Liver (tissue), 9 donors: Measurements from ENCODE around the gene TH. TPM values are rescaled to one million over a fixed set of nuclear protein-coding genes. Genes with fewer than 3 reads are reported as not detected.

ENCODE experiments used
- DNase-seq: peaks from one replicate; pipeline ENCODE4 v3.0.0-alpha.2; 2017; ENCODE audit warnings: low spot score
- H3K27ac ChIP-seq, 2 donors: one replicate each; pipeline ENCODE4 v1.7.0; 2013; ENCODE audit warnings: inconsistent platforms in 2 of 2, low read length in 2 of 2, control low read depth in 1 of 2, low read depth in 1 of 2, mild to moderate bottlenecking in 1 of 2
- H3K27me3 ChIP-seq, 4 donors: one replicate each; pipeline versions ENCODE4 v1.6.1 to v1.7.0; 2013; ENCODE audit warnings: low read length in 3 of 4, inconsistent platforms in 1 of 4, mild to moderate bottlenecking in 1 of 4, moderate library complexity in 1 of 4; ENCODE audit not compliant: control insufficient read depth in 4 of 4, insufficient read depth in 4 of 4
- H3K36me3 ChIP-seq, 4 donors: one replicate each; pipeline versions ENCODE4 v1.6.1 to v1.7.0; 2013; ENCODE audit warnings: low read length in 3 of 4, mild to moderate bottlenecking in 3 of 4, low read depth in 1 of 4, moderate library complexity in 1 of 4; ENCODE audit not compliant: control insufficient read depth in 4 of 4, insufficient read depth in 3 of 4
- H3K4me1 ChIP-seq, 4 donors: one replicate each; pipeline versions ENCODE4 v1.6.1 to v1.7.0; 2013; ENCODE audit warnings: low read length in 3 of 4, mild to moderate bottlenecking in 3 of 4, moderate library complexity in 1 of 4; ENCODE audit not compliant: control insufficient read depth in 4 of 4, insufficient read depth in 4 of 4
- H3K4me3 ChIP-seq, 3 donors: one replicate each; pipeline versions ENCODE4 v1.6.1 to v1.7.0; 2013; ENCODE audit warnings: low read length in 3 of 3, control low read depth in 1 of 3, low read depth in 1 of 3, mild to moderate bottlenecking in 1 of 3
- H3K9ac ChIP-seq, 2 donors: one replicate each; pipeline ENCODE4 v1.7.0; 2013; ENCODE audit warnings: low read length in 2 of 2, mild to moderate bottlenecking in 2 of 2, moderate library complexity in 2 of 2, control low read depth in 1 of 2, low read depth in 1 of 2
- H3K9me3 ChIP-seq, 4 donors: one replicate each; pipeline versions ENCODE4 v1.6.1 to v1.7.0; 2013; ENCODE audit warnings: low read length in 3 of 4; ENCODE audit not compliant: control insufficient read depth in 4 of 4
- ATF3 ChIP-seq: IDR thresholded peaks from 2 replicates; pipeline ENCODE4 v1.6.1; 2016; ENCODE audit warnings: antibody characterized with exemption
- EGR1 ChIP-seq, 2 donors: IDR thresholded peaks; 2 replicates each; pipeline ENCODE4 v1.6.1; 2016 to 2018; ENCODE audit warnings: antibody characterized with exemption in 2 of 2, low read depth in 2 of 2
- FOXA1 ChIP-seq: IDR thresholded peaks from 2 replicates; pipeline ENCODE4 v1.6.1; 2016; ENCODE audit warnings: antibody characterized with exemption
- FOXA2 ChIP-seq: IDR thresholded peaks from 2 replicates; pipeline ENCODE4 v1.6.1; 2016; ENCODE audit warnings: antibody characterized with exemption
- GABPA ChIP-seq, 2 donors: IDR thresholded peaks in 1 of 2; conservative IDR thresholded peaks in 1 of 2; 2 replicates each; pipeline ENCODE4 v1.6.1; 2016; ENCODE audit warnings: antibody characterized with exemption in 2 of 2, mild to moderate bottlenecking in 1 of 2, moderate library complexity in 1 of 2
- HNF4A ChIP-seq, 2 donors: conservative IDR thresholded peaks; 2 replicates each; pipeline ENCODE4 v1.6.1; 2016; ENCODE audit warnings: antibody characterized with exemption in 2 of 2, mild to moderate bottlenecking in 2 of 2
- HNF4G ChIP-seq: IDR thresholded peaks from 2 replicates; pipeline ENCODE4 v1.6.1; 2016; ENCODE audit warnings: antibody characterized with exemption
- JUND ChIP-seq, 2 donors: IDR thresholded peaks; 2 replicates each; pipeline ENCODE4 v1.6.1; 2016; ENCODE audit warnings: antibody characterized with exemption in 2 of 2
- MAX ChIP-seq: IDR thresholded peaks from 2 replicates; pipeline ENCODE4 v1.6.1; 2016; ENCODE audit warnings: antibody characterized with exemption
- NR2F2 ChIP-seq: IDR thresholded peaks from 2 replicates; pipeline ENCODE4 v1.6.1; 2016; ENCODE audit warnings: antibody characterized with exemption
- RAD21 ChIP-seq, 2 donors: IDR thresholded peaks; 2 replicates each; pipeline ENCODE4 v1.6.1; 2016; ENCODE audit warnings: antibody characterized with exemption in 2 of 2, mild to moderate bottlenecking in 2 of 2
- REST ChIP-seq: IDR thresholded peaks from 2 replicates; pipeline ENCODE4 v1.6.1; 2016; ENCODE audit warnings: antibody characterized with exemption, mild to moderate bottlenecking
- RXRA ChIP-seq, 2 donors: IDR thresholded peaks; 2 replicates each; pipeline ENCODE4 v1.6.1; 2017 to 2018; ENCODE audit warnings: antibody characterized with exemption in 2 of 2, mild to moderate bottlenecking in 1 of 2
- SP1 ChIP-seq: IDR thresholded peaks from 2 replicates; pipeline ENCODE4 v1.6.1; 2018; ENCODE audit warnings: antibody characterized with exemption, mild to moderate bottlenecking
- TAF1 ChIP-seq: conservative IDR thresholded peaks from 2 replicates; pipeline ENCODE4 v1.6.1; 2016; ENCODE audit warnings: antibody characterized with exemption, mild to moderate bottlenecking
- YY1 ChIP-seq: IDR thresholded peaks from 2 replicates; pipeline ENCODE4 v1.6.1; 2016; ENCODE audit warnings: antibody characterized with exemption, mild to moderate bottlenecking
- WGBS: extraction: QIAGEN DNeasy Blood & Tissue Kit; methylation state at CpG from one replicate; pipeline ENCODE4 v1.1.7; 2013; 5-methylcytosine and 5-hydroxymethylcytosine counted together
- polyA plus RNA-seq, 2 donors: library from polyadenylated mRNA; stranded (reverse) in 1 of 2; unstranded in 1 of 2; fragments of 200-250 nt in 1 of 2; fragments of >200 nt in 1 of 2; fragmentation: Nextera tagmentation in 1 of 2; extraction: Ambion mirVana in 1 of 2; gene quantifications; one replicate each; pipeline versions ENCODE4 v1.2.1 to v1.2.3, GENCODE V29; 2013 to 2015
- total RNA-seq, 2 donors: library from RNA; depleted of rRNA; stranded (reverse); fragments of >200 nt; gene quantifications; one replicate each; pipeline ENCODE4 v1.2.3, GENCODE V29; 2014
- TF ChIP-seq, protein P1 (sequence below): IDR thresholded peaks from 2 replicates; pipeline ENCODE4 v1.6.1; 2016; ENCODE audit warnings: antibody characterized with exemption
- donor health status: healthy.
- donor health status: healthy.
- donor health status: healthy.
- donor health status: healthy.
- donor health status: healthy.

The TH gene
- total and polyA plus RNA-seq, 4 donors, result 0.13 to 0.24 TPM; not detected in 2

DNA sequence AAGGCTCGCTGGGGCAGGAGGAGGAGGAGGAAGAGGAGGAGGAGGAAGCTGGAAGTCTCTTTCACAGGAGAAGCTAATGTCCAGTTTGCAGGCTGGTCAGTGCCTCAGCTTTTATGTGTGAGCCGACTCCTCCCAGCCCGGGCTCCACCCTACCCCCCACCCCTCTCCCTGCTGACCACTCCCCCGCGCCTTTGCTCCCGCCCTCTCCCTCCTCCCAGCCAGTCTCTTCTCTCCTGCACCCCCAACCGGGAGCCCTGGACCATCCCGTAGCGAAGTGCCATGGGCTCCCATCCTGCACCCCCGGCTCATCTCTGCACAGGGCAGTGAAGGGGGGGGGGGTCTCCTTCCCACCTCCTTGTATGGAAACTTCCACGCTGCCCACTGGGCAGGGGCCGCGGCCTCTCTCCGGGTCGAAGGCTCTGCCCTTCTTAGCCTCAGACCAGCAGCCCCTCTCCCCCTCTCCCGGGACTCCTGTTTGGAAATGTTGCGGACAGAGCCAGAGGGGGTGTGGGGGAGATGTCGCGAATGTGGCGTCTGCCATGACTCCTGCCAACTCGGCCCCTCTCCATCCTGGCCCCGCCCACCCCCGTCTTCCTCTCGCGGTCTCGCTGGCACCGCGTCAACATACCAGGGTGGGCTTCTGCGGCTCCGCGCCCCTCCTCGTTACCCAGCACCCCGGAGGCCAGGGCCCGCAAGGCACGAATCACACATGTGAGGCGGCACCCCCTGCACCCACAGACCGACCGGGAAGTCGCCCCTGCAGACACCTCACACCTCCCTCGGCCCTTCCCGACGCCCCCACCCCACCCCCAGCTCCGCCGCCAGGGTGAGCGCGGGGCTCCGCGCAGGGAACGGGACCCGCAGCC, 34.2 kb downstream of the TH start (continued):
- TF ChIP-seq MAX (no peak), JUND (IDR thresholded peaks at IDR 0.05) (no peak)

DNA sequence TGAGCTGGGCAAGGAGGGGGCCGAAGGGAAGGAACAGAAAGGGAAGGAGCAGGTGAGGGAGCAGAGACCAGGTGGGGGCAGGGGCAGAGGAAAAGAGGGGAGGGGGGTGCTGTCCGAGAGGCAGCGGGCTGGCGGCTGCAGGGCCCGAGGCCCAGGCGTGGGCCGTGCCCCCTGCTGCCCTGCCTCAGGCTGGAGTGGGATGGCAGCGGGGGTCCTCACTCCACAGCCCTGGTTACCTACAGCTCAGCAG, 34.7 kb downstream of the TH start:
- 52% methylated on average over 8 of the region's 8 CpGs for WGBS
- H3K9ac ChIP-seq, result no peak overlapping the region
- H3K4me3 ChIP-seq, result no peak overlapping the region
- TF ChIP-seq REST, result no peak
- no peak for TF ChIP-seq ATF3
- no peak for TF ChIP-seq SP1
- no peak for TF ChIP-seq YY1
- no peak for TF ChIP-seq NR2F2
- TF ChIP-seq MAX, result no peak
- TF ChIP-seq TAF1, result no peak
- TF ChIP-seq FOXA2, result no peak
- no peak for TF ChIP-seq RXRA (IDR thresholded peaks at IDR 0.05)
- no peak for TF ChIP-seq HNF4G
- TF ChIP-seq HNF4A (conservative IDR thresholded peaks at IDR 0.05), result no peak
- no peak for TF ChIP-seq GABPA (IDR thresholded peaks at IDR 0.05 in 1 of 2, conservative IDR thresholded peaks at IDR 0.05 in 1 of 2)
- no peak for TF ChIP-seq FOXA1
- TF ChIP-seq EGR1 (IDR thresholded peaks at IDR 0.05; ENCODE audit: low read depth in 2 of 2), result no peak
- TF ChIP-seq RAD21 (IDR thresholded peaks at IDR 0.05), result no peak
- TF ChIP-seq, protein P1, sequence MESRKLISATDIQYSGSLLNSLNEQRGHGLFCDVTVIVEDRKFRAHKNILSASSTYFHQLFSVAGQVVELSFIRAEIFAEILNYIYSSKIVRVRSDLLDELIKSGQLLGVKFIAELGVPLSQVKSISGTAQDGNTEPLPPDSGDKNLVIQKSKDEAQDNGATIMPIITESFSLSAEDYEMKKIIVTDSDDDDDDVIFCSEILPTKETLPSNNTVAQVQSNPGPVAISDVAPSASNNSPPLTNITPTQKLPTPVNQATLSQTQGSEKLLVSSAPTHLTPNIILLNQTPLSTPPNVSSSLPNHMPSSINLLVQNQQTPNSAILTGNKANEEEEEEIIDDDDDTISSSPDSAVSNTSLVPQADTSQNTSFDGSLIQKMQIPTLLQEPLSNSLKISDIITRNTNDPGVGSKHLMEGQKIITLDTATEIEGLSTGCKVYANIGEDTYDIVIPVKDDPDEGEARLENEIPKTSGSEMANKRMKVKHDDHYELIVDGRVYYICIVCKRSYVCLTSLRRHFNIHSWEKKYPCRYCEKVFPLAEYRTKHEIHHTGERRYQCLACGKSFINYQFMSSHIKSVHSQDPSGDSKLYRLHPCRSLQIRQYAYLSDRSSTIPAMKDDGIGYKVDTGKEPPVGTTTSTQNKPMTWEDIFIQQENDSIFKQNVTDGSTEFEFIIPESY, result no peak
- no peaks in the 10 kb centered on the region for H3K9me3 ChIP-seq
- H3K36me3 ChIP-seq, result peaks cover 5 to 20% (median 14%) of the 10 kb centered on the region in 4 donors
- no peaks in the 10 kb centered on the region for H3K27me3 ChIP-seq
- H3K27ac ChIP-seq, result no peak overlapping the region
- no peak for DNase-seq
- H3K4me1 ChIP-seq, result peaks cover 15 to 57% (median 37%) of the 10 kb centered on the region in 4 donors
